ENCODE measurements around the gene TAS2R60. TPM values are rescaled to one million over a fixed set of nuclear protein-coding genes. Genes with fewer than 3 reads are reported as not detected.

Gene TAS2R60
- total and polyA plus RNA-seq, 12 donors, result not detected

DNA sequence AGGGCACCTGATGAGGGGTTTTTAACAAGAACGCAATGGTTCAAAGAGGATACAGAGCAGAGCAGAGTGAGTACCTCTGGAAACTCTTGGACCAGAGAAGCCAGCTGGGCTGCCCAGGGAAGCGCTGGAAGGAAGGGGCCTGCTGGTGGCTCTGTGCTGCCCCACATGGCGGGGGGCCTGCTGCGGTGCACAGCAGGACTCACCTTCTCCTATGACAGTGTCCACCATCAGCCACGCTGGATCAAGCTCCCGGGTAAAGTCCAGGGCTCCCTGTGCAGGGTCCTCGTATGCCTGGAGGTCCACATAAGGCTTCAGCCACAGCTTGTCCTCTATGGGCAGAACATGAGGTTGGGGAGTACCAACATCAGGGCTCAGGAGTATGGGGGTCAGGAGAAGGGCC, 47.1 kb upstream of the TAS2R60 start:
- H3K4me1 ChIP-seq, result peaks cover 12 to 55% (median 43%) of the 10 kb centered on the region in 9 donors
- TF ChIP-seq CTCF (IDR thresholded peaks at IDR 0.05), result no peak
- no peak overlapping the region for H3K4me3 ChIP-seq
- no peak for DNase-seq
- WGBS, 2 donors, result 83 to 84% methylated on average over 7 of the region's 7 CpGs
- intact Hi-C loops (cut with DNase I), result no loop called here
- H3K27ac ChIP-seq, result peak overlapping the region in 2 of 10 donors; percentile 15 to 41
- peaks cover 0 to 19% (median 3%) of the 10 kb centered on the region in 9 donors for H3K36me3 ChIP-seq
- no peak for ATAC-seq
- H3K27me3 ChIP-seq, result no peaks in the 10 kb centered on the region
- no peaks in the 10 kb centered on the region for H3K9me3 ChIP-seq

GRCh38 chr7:143396625-143397556, 46.4 kb upstream of the TAS2R60 start:
- peaks cover 5 to 48% (median 36%) of the 10 kb centered on the region in 9 donors for H3K4me1 ChIP-seq
- H3K27ac ChIP-seq, result no peak overlapping the region
- ATAC-seq (peak in 1 of 8 donors; percentile 14), DNase-seq (no peak)
- 91 to 93% methylated on average over 28 of the region's 28 CpGs for WGBS, 2 donors
- no peak for TF ChIP-seq CTCF (IDR thresholded peaks at IDR 0.05)
- H3K27me3 ChIP-seq, result no peaks in the 10 kb centered on the region
- intact Hi-C loops (cut with DNase I), result no loop called here
- H3K9me3 ChIP-seq, result no peaks in the 10 kb centered on the region
- peaks cover 0 to 13% (median 0%) of the 10 kb centered on the region in 9 donors for H3K36me3 ChIP-seq
- H3K4me3 ChIP-seq, result no peak overlapping the region

DNA sequence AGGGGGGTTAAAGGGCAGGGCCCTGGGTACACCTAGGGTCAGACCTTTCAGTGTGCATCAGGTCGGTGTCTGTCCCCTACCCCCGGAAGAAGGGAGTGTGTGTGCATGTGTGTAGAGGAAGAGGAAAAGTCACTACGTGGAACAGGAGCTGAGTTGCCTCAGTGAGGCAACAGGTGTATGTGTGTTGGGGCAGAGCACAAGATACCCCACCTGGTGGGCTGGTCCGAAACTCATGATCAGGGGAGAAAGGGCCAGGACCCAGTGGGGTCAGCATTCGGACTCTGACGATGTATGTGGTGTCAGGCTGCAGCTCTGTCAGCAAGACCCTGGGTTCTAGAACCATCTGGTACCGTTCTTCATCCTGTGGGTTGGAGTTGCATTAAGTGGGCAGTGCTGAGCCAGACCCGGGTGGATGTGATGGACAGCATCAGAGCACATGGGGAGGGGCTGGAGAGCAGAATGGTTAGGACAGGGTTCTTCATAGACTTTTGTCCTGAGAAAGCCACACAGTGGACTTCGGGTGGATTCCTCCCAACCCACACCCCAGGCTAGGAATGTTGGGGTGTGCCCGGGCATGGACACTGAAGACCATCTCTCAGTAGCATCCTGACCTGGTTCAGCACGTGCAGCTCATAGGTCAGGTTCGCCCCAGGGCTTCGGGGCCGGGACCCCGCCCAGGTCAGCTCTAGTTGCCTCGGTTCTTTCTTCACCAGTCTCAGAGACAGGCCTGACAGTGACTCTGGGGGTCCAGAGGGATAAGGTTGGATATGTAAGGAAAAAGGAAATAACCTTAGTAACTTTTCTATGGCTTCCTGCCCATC, 45.3 kb upstream of the TAS2R60 start:
- 93 to 95% methylated on average over 16 of the region's 16 CpGs for WGBS, 2 donors
- H3K36me3 ChIP-seq, result peaks cover 0 to 4% (median 0%) of the 10 kb centered on the region in 9 donors
- intact Hi-C loops (cut with DNase I), result no loop called here
- DNase-seq, result no peak
- ATAC-seq, result no peak
- peaks cover 4 to 38% (median 27%) of the 10 kb centered on the region in 9 donors for H3K4me1 ChIP-seq
- H3K27ac ChIP-seq, result no peak overlapping the region
- TF ChIP-seq CTCF (IDR thresholded peaks at IDR 0.05), result no peak
- H3K9me3 ChIP-seq, result no peaks in the 10 kb centered on the region
- H3K4me3 ChIP-seq, result no peak overlapping the region
- no peaks in the 10 kb centered on the region for H3K27me3 ChIP-seq

DNA sequence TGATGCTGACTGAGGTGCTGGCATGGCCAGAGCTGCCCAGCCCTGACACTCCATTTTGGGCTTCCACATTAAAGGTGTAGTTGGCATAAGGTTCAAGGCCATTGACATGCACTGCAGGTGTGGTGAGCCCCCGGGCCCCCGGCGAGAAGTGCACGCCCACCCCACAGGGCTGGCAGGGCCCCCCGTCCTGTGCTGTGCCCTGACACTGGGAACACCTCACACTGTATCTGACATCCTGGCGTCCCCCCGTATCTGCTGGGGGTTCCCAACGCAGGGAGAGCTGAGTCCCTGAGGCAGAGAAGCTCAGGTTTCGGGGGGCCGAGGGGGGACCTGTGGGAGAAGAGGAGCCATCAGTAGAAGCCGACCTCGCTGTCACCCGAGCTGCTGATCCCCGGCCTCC, 44.6 kb upstream of the TAS2R60 start:
- no peaks in the 10 kb centered on the region for H3K9me3 ChIP-seq
- no peak overlapping the region for H3K27ac ChIP-seq
- peaks cover 0 to 31% (median 21%) of the 10 kb centered on the region in 9 donors for H3K4me1 ChIP-seq
- no peak for DNase-seq
- WGBS, 2 donors, result 96% methylated on average over 14 of the region's 14 CpGs
- no peak for TF ChIP-seq CTCF (IDR thresholded peaks at IDR 0.05)
- H3K27me3 ChIP-seq, result no peaks in the 10 kb centered on the region
- ATAC-seq, result no peak
- intact Hi-C loops (cut with DNase I), result no loop called here
- no peaks in the 10 kb centered on the region for H3K36me3 ChIP-seq
- H3K4me3 ChIP-seq, result no peak overlapping the region

All from heart right ventricle (tissue), 16 donors.